Ectodermal cell (in vitro differentiated cells): ENCODE results near the gene GNPTG.
A peak's percentile ranks its signal among the peaks of the same experiment; 100 is the strongest.

Experiments used
- H3K27ac ChIP-seq: 2 replicates; pipeline ENCODE4 v1.7.0; 2013; ENCODE audit warnings: mild to moderate bottlenecking, low read depth, low read length; ENCODE audit not compliant: insufficient read depth, poor library complexity, severe bottlenecking
- H3K27me3 ChIP-seq: 2 replicates; pipeline ENCODE4 v1.7.0; 2013; ENCODE audit warnings: mild to moderate bottlenecking, low read length; ENCODE audit not compliant: insufficient read depth, control insufficient read depth, poor library complexity, severe bottlenecking
- H3K36me3 ChIP-seq: one replicate; pipeline ENCODE4 v1.7.0; 2013; ENCODE audit warnings: low read length; ENCODE audit not compliant: control insufficient read depth, insufficient read depth
- H3K4me1 ChIP-seq: one replicate; pipeline ENCODE4 v1.7.0; 2013; ENCODE audit warnings: low read length; ENCODE audit not compliant: control insufficient read depth, insufficient read depth
- H3K4me3 ChIP-seq: 2 replicates; pipeline ENCODE4 v1.7.0; 2013; ENCODE audit warnings: low read depth, low read length, control low read depth; ENCODE audit not compliant: insufficient read depth
- H3K9me3 ChIP-seq: 2 replicates; pipeline ENCODE4 v1.7.0; 2013; ENCODE audit warnings: mild to moderate bottlenecking, low read length, moderate library complexity; ENCODE audit not compliant: control insufficient read depth
- WGBS, 2 experiments: methylation state at CpG; one replicate each; pipeline ENCODE4 v1.1.7; 2013; ENCODE audit warnings: missing lambda C conversion rate in 2 of 2; 5-methylcytosine and 5-hydroxymethylcytosine counted together

Gene GNPTG

DNA sequence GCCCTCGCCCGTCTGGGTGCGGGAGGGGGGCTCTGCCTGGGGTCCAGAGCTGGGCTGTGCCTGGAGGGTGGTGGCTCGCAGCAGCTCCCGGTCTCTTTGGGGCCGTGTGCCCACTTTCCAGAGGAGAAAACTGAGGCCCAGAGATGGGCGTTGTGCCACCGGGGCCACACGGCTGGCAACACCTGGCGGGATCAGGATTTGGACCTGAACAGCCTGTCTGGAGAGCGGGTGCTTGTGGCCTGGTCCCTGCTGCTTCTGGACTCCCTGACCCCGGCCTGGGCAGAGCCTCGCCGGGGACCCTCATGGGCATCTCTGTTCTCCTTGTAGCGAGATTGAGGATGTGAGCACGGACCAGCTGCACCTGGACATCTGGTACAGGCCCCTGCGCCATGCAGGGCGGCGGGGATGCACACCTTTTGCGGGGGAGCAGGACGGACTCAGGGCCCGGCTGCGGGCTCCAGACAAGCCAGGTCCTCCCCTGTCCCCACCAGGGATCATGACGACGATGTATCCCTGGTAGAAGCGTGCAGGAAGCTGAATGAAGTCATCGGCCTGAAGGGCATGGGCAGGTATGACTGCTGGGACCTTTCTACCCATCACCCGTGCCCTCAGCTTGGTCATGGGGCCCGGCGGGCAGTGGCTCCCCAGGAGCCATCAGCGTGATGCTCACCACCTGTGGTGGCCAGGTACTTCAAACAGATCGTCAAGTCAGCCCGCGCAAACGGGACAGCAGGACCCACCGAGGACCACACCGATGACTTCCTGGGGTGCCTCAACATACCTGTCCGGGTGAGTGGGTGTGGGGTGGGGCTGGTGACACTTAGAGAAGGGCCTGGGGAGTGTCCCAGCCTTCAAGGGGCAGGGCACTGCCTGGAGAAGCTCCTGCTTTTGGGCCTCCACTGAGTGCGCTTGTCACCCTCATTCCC lies 10.0 kb upstream of the GNPTG start:
- Histone ChIP-seq H3K9me3 (no peaks in the 10 kb centered on the region), H3K36me3 (no peaks in the 10 kb centered on the region), H3K27me3 (peaks cover 65% of the 10 kb centered on the region), H3K4me1 (peaks cover 10% of the 10 kb centered on the region), H3K27ac (no peak overlapping the region), H3K4me3 (no peak overlapping the region)
- 87 to 88% methylated on average over 39 of the region's 39 CpGs for WGBS, 2 experiments

DNA sequence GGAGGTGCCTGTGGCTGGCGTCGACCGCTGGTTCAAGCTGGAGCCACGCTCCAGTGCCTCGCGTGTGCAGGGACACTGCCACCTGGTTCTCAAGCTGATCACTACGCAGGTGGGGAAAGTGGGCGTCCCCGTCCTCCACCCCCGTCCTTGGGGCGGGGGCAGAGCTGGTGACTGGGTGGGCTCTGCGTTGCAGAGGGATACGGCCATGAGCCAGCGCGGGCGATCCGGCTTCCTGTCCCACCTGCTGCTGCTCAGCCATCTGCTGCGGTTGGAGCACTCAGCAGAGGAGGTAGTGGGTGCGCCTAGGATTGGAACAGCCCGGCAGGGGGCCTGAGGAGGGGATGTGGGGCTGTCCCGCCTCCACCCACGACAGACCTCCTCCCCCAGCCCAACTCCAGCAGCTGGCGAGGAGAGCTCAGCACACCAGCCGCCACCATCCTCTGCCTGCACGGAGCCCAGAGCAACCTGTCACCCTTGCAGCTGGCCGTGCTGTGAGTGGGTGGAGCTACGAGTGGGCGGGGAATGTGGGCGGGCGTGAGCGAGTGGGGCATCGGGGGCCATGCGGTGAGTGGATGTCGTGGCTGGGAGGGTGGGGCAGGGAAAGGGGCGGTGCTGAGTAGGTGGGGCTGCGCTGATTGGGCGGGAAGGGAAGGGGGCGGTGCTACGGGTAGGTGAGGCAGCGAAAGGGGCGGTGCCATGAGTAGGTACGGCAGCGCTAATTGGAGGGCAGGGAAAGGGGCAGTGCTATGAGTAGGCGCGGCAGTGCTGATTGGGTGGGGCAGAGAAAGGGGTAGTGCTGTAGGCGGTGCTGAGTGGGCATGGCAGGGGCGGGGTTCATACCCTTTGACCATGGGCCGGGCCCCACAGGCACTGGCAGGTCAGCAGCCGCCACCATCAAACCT lies 9.0 kb upstream of the GNPTG start:
- Histone ChIP-seq H3K9me3 (no peaks in the 10 kb centered on the region), H3K4me1 (peaks cover 5% of the 10 kb centered on the region), H3K27ac (no peak overlapping the region), H3K27me3 (peaks cover 57% of the 10 kb centered on the region), H3K36me3 (peaks cover under 1% of the 10 kb centered on the region), H3K4me3 (peak overlapping the region; percentile 36)
- WGBS, 2 experiments, result 9% methylated on average over 49 of the region's 49 CpGs

DNA sequence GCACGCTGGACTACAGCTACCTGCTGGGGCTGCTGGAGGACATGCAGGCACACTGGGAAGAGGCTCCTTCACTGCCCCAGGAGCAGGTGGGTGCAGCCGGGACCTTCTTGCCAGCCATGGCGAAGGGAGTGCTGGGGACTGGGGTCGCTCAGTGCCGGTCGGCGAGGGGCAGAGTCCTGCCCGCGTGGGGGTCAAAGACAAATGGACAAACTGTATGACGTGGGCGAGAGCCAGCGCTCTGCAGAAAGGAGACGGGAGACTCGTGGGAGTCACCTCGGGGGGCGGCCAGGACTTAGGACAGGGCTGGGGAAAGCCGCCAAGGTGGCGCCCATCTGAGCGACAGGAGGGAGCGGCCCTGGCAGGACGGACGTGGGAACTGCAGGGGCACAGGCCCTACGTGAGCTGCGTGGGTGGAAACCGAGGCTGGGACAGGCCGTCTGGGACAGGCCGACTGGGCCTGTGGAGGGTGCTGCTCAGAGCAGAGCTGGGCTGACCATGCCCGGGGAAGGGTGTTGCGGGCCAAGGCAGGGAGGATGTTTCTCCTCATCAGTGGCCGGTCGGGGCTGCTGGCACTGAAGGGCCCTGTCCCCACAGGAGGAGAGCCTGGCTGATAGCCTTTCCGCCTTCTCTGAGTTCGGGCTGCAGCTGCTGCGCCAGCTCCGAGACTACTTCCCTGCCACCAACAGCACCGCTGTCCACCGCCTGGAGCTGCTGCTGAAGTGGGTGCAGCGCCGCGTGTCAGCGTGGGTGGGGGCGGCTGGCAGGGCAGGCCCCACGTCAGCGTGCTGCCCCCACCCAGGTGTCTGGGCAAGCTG lies 8.1 kb upstream of the GNPTG start:
- Histone ChIP-seq H3K36me3 (peaks cover 3% of the 10 kb centered on the region), H3K27ac (no peak overlapping the region), H3K9me3 (no peaks in the 10 kb centered on the region), H3K4me3 (peak overlapping the region; percentile 36), H3K4me1 (peaks cover 3% of the 10 kb centered on the region), H3K27me3 (peaks cover 54% of the 10 kb centered on the region)
- WGBS, 2 experiments, result 47% methylated on average over 44 of the region's 44 CpGs

DNA sequence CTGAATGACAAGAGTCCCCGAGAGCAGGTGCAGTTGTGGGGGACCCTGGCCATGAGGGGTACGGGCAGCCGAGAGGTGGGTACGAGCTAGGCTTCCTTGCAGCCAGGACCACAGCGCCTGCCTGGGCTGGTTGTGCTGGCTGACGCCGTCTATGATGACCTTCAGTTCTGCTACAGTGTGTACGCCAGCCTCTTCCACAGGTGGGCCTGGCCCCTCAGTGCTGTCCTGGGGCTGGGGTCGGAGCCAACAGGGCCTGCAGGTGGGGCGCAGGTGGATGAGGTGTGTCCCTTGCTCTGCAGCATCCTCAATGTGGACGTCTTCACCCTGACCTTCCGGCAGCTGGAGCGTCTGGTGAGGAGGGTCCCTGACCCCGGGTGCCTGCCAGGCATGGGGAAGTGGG lies 7.2 kb upstream of the GNPTG start:
- Histone ChIP-seq H3K4me3 (no peak overlapping the region), H3K36me3 (peaks cover 3% of the 10 kb centered on the region), H3K27ac (no peak overlapping the region), H3K9me3 (no peaks in the 10 kb centered on the region), H3K4me1 (peaks cover 3% of the 10 kb centered on the region), H3K27me3 (peaks cover 51% of the 10 kb centered on the region)
- WGBS, 2 experiments, result 90 to 91% methylated on average over 14 of the region's 14 CpGs

DNA sequence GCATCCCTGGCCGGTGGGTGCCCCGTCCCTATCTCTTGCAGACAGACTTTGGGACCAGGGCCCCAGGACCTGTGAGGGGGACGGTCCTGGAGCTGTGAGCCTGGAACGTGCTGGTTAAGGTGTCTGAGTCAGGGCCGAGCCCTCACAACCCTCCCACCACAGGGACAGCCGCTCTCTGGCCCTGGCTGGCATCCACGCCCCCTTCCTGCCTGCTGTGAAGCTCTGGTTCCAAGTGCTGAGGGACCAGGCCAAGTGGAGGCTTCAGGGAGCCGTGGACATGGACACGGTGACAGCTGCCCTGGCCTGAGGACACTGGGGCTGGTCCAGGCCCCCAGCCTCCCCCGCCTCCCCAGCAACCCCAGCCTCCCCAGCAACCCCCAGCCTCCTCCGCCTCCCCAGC lies 6.6 kb upstream of the GNPTG start:
- WGBS, 2 experiments, result 72 to 76% methylated on average over 9 to 10 of the region's 11 CpGs
- Histone ChIP-seq H3K4me3 (no peak overlapping the region), H3K27me3 (peaks cover 45% of the 10 kb centered on the region), H3K27ac (no peak overlapping the region), H3K36me3 (peaks cover 5% of the 10 kb centered on the region), H3K9me3 (no peaks in the 10 kb centered on the region), H3K4me1 (peaks cover 3% of the 10 kb centered on the region)

DNA sequence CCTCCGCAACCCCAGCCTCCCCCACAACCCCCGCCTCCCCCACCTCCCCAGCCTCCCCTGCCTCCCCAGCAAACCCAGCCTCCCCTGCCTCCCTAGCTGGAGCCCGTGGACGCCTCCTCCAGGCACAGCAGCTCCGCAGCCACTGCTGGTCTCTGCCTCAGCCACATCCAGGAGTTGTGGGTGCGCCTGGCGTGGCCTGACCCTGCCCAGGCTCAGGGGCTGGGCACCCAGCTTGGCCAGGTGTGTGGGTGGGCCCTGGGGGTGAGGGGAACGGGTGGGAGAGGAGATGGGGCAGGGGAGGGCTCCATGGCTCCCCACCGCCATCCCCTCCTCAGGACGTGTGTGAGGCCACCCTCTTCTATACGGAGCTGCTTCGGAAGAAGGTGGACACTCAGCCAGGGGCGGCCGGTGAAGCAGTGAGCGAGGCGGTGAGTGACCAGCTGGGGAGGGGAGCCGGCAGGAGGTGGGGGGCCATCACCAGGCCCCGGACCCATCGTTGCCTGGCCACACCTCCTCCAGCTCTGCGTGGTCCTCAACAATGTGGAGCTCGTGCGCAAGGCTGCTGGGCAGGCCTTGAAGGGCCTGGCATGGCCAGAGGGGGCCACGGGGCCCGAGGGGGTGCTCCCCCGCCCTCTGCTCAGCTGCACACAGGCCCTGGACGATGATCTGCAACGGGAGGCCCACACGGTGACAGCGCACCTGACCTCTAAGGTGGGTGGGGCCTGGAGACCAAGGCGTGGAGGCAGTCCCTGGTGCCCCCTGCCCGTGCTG lies 5.9 kb upstream of the GNPTG start:
- Histone ChIP-seq H3K4me1 (peaks cover 7% of the 10 kb centered on the region), H3K36me3 (peaks cover 7% of the 10 kb centered on the region), H3K4me3 (no peak overlapping the region), H3K27ac (no peak overlapping the region), H3K9me3 (no peaks in the 10 kb centered on the region), H3K27me3 (peaks cover 38% of the 10 kb centered on the region)
- WGBS, 2 experiments, result 81 to 85% methylated on average over 29 of the region's 31 CpGs

DNA sequence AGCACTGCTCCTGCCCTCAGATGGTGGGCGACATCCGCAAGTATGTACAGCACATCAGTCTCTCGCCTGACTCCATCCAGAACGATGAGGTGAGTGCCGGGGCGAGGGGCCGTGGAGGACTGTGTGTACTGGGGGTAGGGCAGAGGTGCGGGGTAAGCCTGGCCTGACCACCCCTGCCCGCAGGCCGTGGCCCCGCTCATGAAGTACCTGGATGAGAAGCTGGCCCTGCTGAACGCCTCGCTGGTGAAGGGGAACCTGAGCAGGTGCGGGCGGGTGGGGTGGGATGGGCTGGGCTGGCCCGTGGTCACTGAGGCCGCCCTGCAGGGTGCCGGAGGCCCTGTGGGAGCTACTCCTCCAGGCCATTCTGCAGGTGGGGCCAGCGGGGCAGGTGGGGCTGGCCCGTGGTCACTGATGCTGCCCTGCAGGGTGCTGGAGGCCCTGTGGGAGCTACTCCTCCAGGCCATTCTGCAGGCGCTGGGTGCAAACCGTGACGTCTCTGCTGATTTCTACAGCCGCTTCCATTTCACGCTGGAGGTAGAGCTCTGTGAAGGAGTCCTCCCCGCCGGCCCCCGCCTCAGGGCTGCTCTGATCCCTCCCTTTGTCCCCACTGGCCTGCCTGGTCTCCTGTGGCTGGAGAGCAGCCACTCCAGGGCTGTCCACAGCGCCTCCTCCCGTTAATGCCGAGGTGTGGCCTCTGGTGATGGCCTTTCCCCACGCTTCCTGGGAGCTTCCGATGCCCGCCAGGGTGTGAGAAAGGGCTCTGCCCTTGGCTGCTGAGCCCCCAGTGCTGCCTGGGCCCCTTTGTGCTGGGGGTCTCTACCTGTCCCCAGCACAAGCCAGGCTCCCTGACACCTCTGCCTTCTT lies 5.1 kb upstream of the GNPTG start:
- Histone ChIP-seq H3K36me3 (peaks cover 7% of the 10 kb centered on the region), H3K4me1 (peaks cover 8% of the 10 kb centered on the region), H3K27ac (no peak overlapping the region), H3K9me3 (no peaks in the 10 kb centered on the region), H3K4me3 (no peak overlapping the region), H3K27me3 (peaks cover 32% of the 10 kb centered on the region)
- 84 to 85% methylated on average over 34 of the region's 34 CpGs for WGBS, 2 experiments

DNA sequence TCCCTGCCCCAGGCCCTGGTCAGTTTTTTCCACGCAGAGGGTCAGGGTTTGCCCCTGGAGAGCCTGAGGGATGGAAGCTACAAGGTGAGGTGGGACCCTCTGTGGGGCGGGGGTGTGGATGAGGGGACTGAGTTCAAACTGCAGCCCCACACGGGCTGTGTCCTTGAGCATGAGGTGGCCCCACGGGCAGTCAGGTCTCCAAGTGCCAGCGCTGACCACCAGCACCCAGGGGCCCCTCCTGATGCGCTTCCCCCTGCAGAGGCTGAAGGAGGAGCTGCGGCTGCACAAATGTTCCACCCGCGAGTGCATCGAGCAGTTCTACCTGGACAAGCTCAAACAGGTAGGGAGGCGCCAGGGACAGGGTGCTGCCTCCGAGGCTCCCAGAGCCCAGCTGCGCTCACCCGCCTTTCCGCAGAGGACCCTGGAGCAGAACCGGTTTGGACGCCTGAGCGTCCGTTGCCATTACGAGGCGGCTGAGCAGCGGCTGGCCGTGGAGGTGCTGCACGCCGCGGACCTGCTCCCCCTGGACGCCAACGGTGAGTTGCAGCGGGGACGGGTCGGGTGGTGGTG lies 4.4 kb upstream of the GNPTG start:
- Histone ChIP-seq H3K9me3 (no peaks in the 10 kb centered on the region), H3K4me3 (no peak overlapping the region), H3K27me3 (peaks cover 25% of the 10 kb centered on the region), H3K27ac (no peak overlapping the region), H3K36me3 (peaks cover 7% of the 10 kb centered on the region), H3K4me1 (peaks cover 8% of the 10 kb centered on the region)
- WGBS, 2 experiments, result 92 to 94% methylated on average over 31 of the region's 31 CpGs
